Measurements from ENCODE around the gene PTPRF. TPM values are rescaled to one million over a fixed set of nuclear protein-coding genes. Genes with fewer than 3 reads are reported as not detected.

PTPRF gene
- total RNA-seq, 1 donor from 2014 or later, result not detected

DNA sequence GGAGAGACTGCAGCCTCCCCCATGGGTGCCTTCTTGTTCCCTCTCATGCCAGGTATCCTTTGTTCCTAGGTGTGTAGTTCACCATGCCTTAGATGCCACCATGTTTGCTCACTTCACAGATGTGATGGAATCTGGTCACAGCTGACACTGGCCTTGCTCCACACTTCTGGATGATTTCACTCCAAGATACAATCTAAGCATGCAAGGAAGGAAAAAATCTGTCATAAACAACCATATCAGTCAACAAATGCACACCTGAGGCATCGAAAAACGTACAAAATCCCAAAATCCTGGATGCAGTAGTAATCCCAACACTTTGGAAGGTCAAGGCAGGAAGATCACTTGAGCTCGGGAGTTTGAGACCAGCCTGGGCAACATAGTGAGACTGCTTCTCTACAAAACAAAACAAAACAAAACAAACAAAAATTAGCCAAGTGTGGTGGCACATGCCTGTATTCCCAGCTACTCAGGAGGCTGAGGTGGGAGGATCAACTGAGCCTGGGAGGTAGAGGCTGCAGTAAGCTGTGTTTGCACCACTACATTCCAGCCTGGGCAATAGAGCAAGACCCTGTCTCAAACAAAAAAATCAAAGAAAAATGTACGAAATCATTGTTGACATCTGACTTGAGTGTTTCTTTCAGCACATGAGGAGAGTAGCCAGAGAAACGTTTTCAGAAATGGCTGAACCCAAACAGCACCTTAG lies 17.1 kb upstream of the PTPRF start:
- Mint-ChIP-seq H3K4me1 (no peaks in the 10 kb centered on the region), H3K27ac (no peak overlapping the region), H3K27me3 (peaks cover 12% of the 10 kb centered on the region), H3K36me3 (ENCODE audit: low read depth) (no peaks in the 10 kb centered on the region), H3K4me3 (no peak overlapping the region), H3K9me3 (peaks cover 2% of the 10 kb centered on the region)
- intact Hi-C loops (cut with micrococcal nuclease), result no loop called here
- CTCF ChIA-PET, result no interaction called here
- POLR2A ChIA-PET, result no interaction called here
- TF ChIP-seq, protein P1, sequence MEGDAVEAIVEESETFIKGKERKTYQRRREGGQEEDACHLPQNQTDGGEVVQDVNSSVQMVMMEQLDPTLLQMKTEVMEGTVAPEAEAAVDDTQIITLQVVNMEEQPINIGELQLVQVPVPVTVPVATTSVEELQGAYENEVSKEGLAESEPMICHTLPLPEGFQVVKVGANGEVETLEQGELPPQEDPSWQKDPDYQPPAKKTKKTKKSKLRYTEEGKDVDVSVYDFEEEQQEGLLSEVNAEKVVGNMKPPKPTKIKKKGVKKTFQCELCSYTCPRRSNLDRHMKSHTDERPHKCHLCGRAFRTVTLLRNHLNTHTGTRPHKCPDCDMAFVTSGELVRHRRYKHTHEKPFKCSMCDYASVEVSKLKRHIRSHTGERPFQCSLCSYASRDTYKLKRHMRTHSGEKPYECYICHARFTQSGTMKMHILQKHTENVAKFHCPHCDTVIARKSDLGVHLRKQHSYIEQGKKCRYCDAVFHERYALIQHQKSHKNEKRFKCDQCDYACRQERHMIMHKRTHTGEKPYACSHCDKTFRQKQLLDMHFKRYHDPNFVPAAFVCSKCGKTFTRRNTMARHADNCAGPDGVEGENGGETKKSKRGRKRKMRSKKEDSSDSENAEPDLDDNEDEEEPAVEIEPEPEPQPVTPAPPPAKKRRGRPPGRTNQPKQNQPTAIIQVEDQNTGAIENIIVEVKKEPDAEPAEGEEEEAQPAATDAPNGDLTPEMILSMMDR (IDR thresholded peaks at IDR 0.05), result no peak
- DNase-seq (no peak), ATAC-seq (ENCODE audit: low read depth) (no peak)

DNA sequence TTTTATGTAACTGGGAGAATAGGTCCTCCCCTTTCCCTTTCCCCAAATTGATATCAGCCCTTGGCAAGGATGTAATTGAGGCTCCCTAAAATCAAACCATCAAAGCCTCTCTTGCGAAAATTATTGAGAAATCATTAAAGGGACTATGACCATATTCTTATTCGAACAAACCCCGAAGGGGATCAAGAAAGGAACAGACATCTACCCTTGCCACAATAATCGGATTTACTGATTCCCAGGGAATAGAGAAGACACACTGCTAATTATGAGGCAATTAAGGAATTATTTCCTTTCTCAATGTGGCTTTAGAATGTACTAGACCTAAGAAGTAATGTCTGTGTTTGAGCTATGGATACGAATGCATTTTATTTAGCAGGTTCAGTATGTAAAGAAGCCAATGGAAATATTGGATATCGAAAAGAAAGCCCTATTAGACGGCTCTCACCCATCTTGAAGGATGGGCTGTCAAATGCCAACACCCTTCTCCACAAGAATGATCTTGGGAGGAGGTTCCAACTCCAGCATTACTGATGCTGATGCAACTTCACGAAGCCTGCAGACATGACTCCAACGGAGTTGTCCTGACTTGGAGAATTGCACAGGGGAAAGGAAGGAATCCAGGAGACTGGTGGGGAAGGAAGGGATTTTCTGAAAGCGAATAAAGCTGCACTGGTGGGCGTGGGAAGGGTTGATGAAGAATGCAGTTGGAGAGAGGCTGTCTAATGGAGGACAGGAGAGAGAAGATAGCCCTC lies 11.6 kb upstream of the PTPRF start:
- DNase-seq (no peak), ATAC-seq (ENCODE audit: low read depth) (no peak)
- Mint-ChIP-seq H3K9me3 (no peaks in the 10 kb centered on the region), H3K27me3 (peaks cover 50% of the 10 kb centered on the region), H3K4me1 (no peaks in the 10 kb centered on the region), H3K27ac (no peak overlapping the region), H3K36me3 (ENCODE audit: low read depth) (no peaks in the 10 kb centered on the region), H3K4me3 (no peak overlapping the region)
- ChIA-PET CTCF (no interaction called here), POLR2A (no interaction called here)
- TF ChIP-seq, protein P1 (IDR thresholded peaks at IDR 0.05), result no peak
- intact Hi-C loops (cut with micrococcal nuclease), result no loop called here

DNA sequence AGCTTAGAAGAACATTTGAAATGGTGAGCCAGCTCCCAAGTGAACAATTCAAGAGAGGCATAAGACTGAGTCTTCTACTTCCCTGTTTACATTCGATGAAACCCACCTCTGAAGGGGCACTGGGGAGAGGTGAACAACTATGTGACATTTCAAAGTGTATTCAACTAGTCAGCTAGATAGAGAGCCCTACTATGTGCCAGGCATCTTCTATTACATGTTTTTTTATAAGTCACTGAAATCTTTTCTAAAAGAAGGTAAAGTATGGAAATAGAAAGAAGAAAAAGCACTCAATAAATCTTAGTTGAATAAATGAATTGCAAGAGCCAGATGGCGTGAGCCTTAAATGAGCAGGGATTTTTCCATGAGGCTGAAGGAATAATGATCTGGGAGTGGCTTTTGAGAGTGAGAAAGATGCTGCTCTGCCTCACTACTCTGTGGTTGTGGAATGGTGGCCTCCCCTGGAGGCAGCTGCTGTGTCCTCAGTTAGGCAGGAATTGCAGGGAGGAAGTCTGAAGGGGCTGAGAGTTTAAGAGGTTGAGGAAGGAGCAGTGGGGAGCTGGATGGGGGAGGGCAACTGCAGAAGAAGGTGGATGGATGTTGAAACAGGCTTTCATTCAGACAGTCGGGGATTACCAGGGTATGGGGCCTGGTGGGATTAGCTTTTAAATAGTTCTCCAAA lies 10.4 kb upstream of the PTPRF start:
- ATAC-seq (ENCODE audit: low read depth) (no peak), DNase-seq (no peak)
- Mint-ChIP-seq H3K9me3 (no peaks in the 10 kb centered on the region), H3K27ac (no peak overlapping the region), H3K4me1 (no peaks in the 10 kb centered on the region), H3K4me3 (no peak overlapping the region), H3K27me3 (peaks cover 50% of the 10 kb centered on the region), H3K36me3 (ENCODE audit: low read depth) (no peaks in the 10 kb centered on the region)
- TF ChIP-seq, protein P1 (IDR thresholded peaks at IDR 0.05), result no peak
- CTCF ChIA-PET, result no interaction called here
- intact Hi-C loops (cut with micrococcal nuclease), result no loop called here
- POLR2A ChIA-PET, result no interaction called here

DNA sequence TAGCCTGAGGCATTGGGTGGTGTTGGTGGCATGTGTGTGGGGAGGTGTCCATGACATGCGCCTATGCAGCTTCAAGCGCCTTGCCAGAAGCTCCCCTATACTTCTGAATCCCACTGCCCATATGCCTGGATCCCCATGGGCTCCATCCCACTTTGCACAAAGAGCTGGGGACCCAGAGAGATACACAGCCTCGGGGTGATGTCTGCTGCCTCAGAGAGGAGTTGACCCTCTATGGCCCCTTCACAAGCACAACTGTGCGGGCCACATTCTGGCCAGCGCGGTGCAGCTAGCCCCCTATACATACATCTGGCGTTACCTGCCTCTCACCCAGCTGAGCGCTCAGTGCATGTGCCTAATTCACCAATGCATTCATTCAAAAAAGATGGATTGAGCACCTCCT lies 9.6 kb upstream of the PTPRF start:
- no peak overlapping the region for H3K4me3 Mint-ChIP-seq
- peaks cover 52% of the 10 kb centered on the region for H3K27me3 Mint-ChIP-seq
- H3K36me3 Mint-ChIP-seq (ENCODE audit: low read depth), result no peaks in the 10 kb centered on the region
- ChIA-PET CTCF (no interaction called here), POLR2A (no interaction called here)
- ATAC-seq (ENCODE audit: low read depth) (no peak), DNase-seq (no peak)
- intact Hi-C loops (cut with micrococcal nuclease), result no loop called here
- no peaks in the 10 kb centered on the region for H3K4me1 Mint-ChIP-seq
- TF ChIP-seq, protein P1 (IDR thresholded peaks at IDR 0.05), result no peak
- no peak overlapping the region for H3K27ac Mint-ChIP-seq
- H3K9me3 Mint-ChIP-seq, result no peaks in the 10 kb centered on the region

DNA sequence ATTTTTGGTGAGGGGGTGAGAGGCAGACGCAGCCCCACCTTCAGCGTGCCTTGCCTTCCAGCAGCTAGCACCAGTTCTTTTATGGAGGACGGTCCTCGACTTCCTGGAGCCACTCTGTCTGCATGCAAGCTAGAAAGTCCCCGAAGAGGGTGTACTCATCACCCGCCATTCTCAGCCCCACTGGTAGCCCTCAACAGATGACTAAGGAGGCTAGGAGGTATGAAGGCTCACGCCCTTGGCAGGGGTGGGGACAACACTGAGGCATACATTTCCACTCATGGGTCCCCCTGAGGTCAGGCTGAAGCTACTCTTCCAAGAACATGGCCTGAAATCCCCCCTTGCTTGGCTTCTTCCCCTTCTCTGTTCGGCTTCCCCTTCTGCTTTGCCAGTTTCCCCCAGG lies 8.9 kb upstream of the PTPRF start:
- POLR2A ChIA-PET, result no interaction called here
- intact Hi-C loops (cut with micrococcal nuclease), result no loop called here
- H3K4me3 Mint-ChIP-seq, result no peak overlapping the region

More for the DNA sequence above, 8.9 kb upstream of the PTPRF start:
- Mint-ChIP-seq H3K4me1 (no peaks in the 10 kb centered on the region), H3K27ac (no peak overlapping the region), H3K9me3 (no peaks in the 10 kb centered on the region), H3K27me3 (peaks cover 50% of the 10 kb centered on the region), H3K36me3 (ENCODE audit: low read depth) (no peaks in the 10 kb centered on the region)
- CTCF ChIA-PET, result no interaction called here
- TF ChIP-seq, protein P1 (IDR thresholded peaks at IDR 0.05), result no peak
- no peak for DNase-seq
- ATAC-seq (ENCODE audit: low read depth), result no peak
